HepG2 (cell line): ENCODE data around the gene APEX1. TPM values are rescaled to one million over a fixed set of nuclear protein-coding genes. Genes with fewer than 3 reads are reported as not detected.

Experiments used
- BCL6 ChIP-seq: IDR thresholded peaks from 2 replicates; pipeline ENCODE4 v1.6.1; 2016; ENCODE audit warnings: missing genetic modification reagents, missing compliant biosample characterization
- CEBPZ ChIP-seq: IDR thresholded peaks from 2 replicates; pipeline ENCODE4 v1.6.1; 2012; ENCODE audit warnings: low read length, improper control_type of control experiment
- GPN1 ChIP-seq: sonication (generic); formaldehyde crosslinking; IDR thresholded peaks from 2 replicates; pipeline ENCODE4 v1.5.1; 2020; ENCODE audit warnings: missing genetic modification reagents, borderline replicate concordance
- IRF1 ChIP-seq: sonication (generic); formaldehyde crosslinking; IDR thresholded peaks from 2 replicates; pipeline ENCODE4 v1.4.0; 2020; ENCODE audit warnings: low read depth, mild to moderate bottlenecking, missing genetic modification reagents
- KAT8 ChIP-seq: IDR thresholded peaks from 2 replicates; pipeline ENCODE4 v1.6.1; 2016; ENCODE audit warnings: missing genetic modification reagents, missing compliant biosample characterization
- NFKB2 ChIP-seq: sonication (generic); formaldehyde crosslinking; IDR thresholded peaks from 2 replicates; pipeline ENCODE4 v1.4.0; 2020; ENCODE audit warnings: missing genetic modification reagents, borderline replicate concordance
- NR2F1 ChIP-seq, 2 experiments: fragments of 450-650 bp in 1 of 2; formaldehyde crosslinking in 1 of 2; IDR thresholded peaks; 2 replicates each; pipeline versions ENCODE4 v1.5.0 to v1.6.1; 2016 to 2020; ENCODE audit warnings: mild to moderate bottlenecking in 1 of 2, missing compliant biosample characterization in 1 of 2, missing genetic modification reagents in 1 of 2, moderate library complexity in 1 of 2
- NR2F6 ChIP-seq, 2 experiments: IDR thresholded peaks; 2 replicates each; pipeline ENCODE4 v1.6.1; 2016; ENCODE audit warnings: antibody characterized with exemption in 1 of 2, mild to moderate bottlenecking in 1 of 2
- POGZ ChIP-seq: sonication (generic); formaldehyde crosslinking; IDR thresholded peaks from 2 replicates; pipeline ENCODE4 v1.4.0; 2020; ENCODE audit warnings: mild to moderate bottlenecking, missing genetic modification reagents
- RFXAP ChIP-seq: sonication (generic); formaldehyde crosslinking; IDR thresholded peaks from 2 replicates; pipeline ENCODE4 v1.4.0; 2020; ENCODE audit warnings: missing genetic modification reagents, borderline replicate concordance
- SOX13 ChIP-seq, 3 experiments: fragments of 450-650 bp in 1 of 3; sonication (generic) in 1 of 3; formaldehyde crosslinking in 1 of 3; IDR thresholded peaks in 2 of 3; conservative IDR thresholded peaks in 1 of 3; 2 replicates each; pipeline versions ENCODE4 v1.5.0 to v1.6.1; 2016 to 2020; ENCODE audit warnings: antibody characterized with exemption in 1 of 3, mild to moderate bottlenecking in 1 of 3, missing compliant biosample characterization in 1 of 3, missing genetic modification reagents in 1 of 3, moderate library complexity in 1 of 3
- SOX5 ChIP-seq: IDR thresholded peaks from 2 replicates; pipeline ENCODE4 v1.6.1; 2016; ENCODE audit warnings: borderline replicate concordance
- TEAD3 ChIP-seq: optimal IDR thresholded peaks from 2 replicates; pipeline ENCODE3; 2016; ENCODE audit warnings: borderline replicate concordance
- TMF1 ChIP-seq: sonication (generic); formaldehyde crosslinking; IDR thresholded peaks from 2 replicates; pipeline ENCODE4 v1.8.1; 2022; ENCODE audit warnings: low read depth, missing genetic modification reagents
- ZMYM3 ChIP-seq: sonication (generic); formaldehyde crosslinking; IDR thresholded peaks from 2 replicates; pipeline ENCODE4 v1.5.1; 2020; ENCODE audit warnings: mild to moderate bottlenecking, missing genetic modification reagents
- ZMYM4 ChIP-seq: sonication (generic); formaldehyde crosslinking; IDR thresholded peaks from 2 replicates; pipeline ENCODE4 v1.8.1; 2023; ENCODE audit warnings: mild to moderate bottlenecking, missing genetic modification reagents
- ZNF225 ChIP-seq: sonication (generic); formaldehyde crosslinking; IDR thresholded peaks from 2 replicates; pipeline ENCODE4 v1.4.0; 2020; ENCODE audit warnings: mild to moderate bottlenecking, missing genetic modification reagents
- ZNF3 ChIP-seq: IDR thresholded peaks from 2 replicates; pipeline ENCODE4 v1.7.0; 2017; ENCODE audit warnings: inconsistent platforms
- ZNF629 ChIP-seq: sonication (generic); formaldehyde crosslinking; conservative IDR thresholded peaks from 2 replicates; pipeline ENCODE4 v1.5.0; 2020; ENCODE audit warnings: missing genetic modification reagents
- ZNF772 ChIP-seq: sonication (generic); formaldehyde crosslinking; IDR thresholded peaks from 2 replicates; pipeline ENCODE4 v1.5.0; 2020; ENCODE audit warnings: mild to moderate bottlenecking, missing genetic modification reagents
- polyA plus RNA-seq, 8 experiments: library from polyadenylated mRNA; depleted of rRNA in 3 of 8; stranded (reverse) in 7 of 8; unstranded in 1 of 8; fragments of >200 nt; fragmentation: Illumina TruSeq in 4 of 8; extraction: Trizol in 4 of 8; gene quantifications; 2 replicates each; pipeline versions ENCODE4 v1.2.1 to v1.2.3, GENCODE V29; 2011 to 2016; ENCODE audit warnings: low read depth in 4 of 8, missing spikeins in 1 of 8, mixed read lengths in 1 of 8; ENCODE audit not compliant: insufficient read depth in 1 of 8
- total RNA-seq, 5 experiments: library from RNA; depleted of rRNA; stranded (reverse); fragments of >200 nt; fragmentation: Illumina TruSeq; extraction: Trizol; gene quantifications; 2 replicates each; pipeline ENCODE4 v1.2.3, GENCODE V29; 2016; ENCODE audit warnings: low read depth in 1 of 5
- TF ChIP-seq, protein P1 (sequence below): sonication (generic); formaldehyde crosslinking; IDR thresholded peaks from 2 replicates; pipeline ENCODE4 v1.8.0; 2022; ENCODE audit warnings: mild to moderate bottlenecking, missing genetic modification reagents, borderline replicate concordance
- TF ChIP-seq, protein P2 (sequence below): sonication (generic); formaldehyde crosslinking; IDR thresholded peaks from 2 replicates; pipeline ENCODE4 v1.5.0; 2020; ENCODE audit warnings: mild to moderate bottlenecking, missing genetic modification reagents, moderate library complexity

Gene APEX1
- total and polyA plus RNA-seq, 2 of the 13 experiments (the other 11 are each of a cell fraction or from before 2014, with no cell fraction given), result 171 to 405 TPM

- no peak for TF ChIP-seq CEBPZ
- TF ChIP-seq NFKB2, result no peak
- TF ChIP-seq IRF1, result no peak
- TF ChIP-seq SOX5 (CRISPR knock-in tag), result 0 out of 2 replicates have a peak, but pooled peaks have one; percentile 19
- no peak for TF ChIP-seq ZNF225
- peak; percentile 88 for TF ChIP-seq NR2F6 (IDR thresholded peaks at IDR 0.05)
- peak; percentile 76 for TF ChIP-seq NR2F6 (CRISPR knock-in tag; IDR thresholded peaks at IDR 0.05)
- TF ChIP-seq, protein P1, sequence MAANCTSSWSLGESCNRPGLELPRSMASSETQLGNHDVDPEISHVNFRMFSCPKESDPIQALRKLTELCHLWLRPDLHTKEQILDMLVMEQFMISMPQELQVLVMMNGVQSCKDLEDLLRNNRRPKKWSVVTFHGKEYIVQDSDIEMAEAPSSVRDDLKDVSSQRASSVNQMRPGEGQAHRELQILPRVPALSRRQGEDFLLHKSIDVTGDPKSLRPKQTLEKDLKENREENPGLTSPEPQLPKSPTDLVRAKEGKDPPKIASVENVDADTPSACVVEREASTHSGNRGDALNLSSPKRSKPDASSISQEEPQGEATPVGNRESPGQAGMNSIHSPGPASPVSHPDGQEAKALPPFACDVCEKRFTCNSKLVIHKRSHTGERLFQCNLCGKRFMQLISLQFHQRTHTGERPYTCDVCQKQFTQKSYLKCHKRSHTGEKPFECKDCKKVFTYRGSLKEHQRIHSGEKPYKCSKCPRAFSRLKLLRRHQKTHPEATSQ (CRISPR knock-in tag), result no peak
- TF ChIP-seq ZMYM4 (CRISPR knock-in tag), result no peak
- TF ChIP-seq RFXAP (CRISPR knock-in tag), result no peak
- TF ChIP-seq TEAD3 (CRISPR knock-in tag), result peak; percentile 39
- no peak for TF ChIP-seq KAT8
- no peak for TF ChIP-seq SOX13 (IDR thresholded peaks at IDR 0.05)
- peak in 1 of 2 experiments; percentile 46; a peak in 1 of 4 replicates for TF ChIP-seq SOX13 (CRISPR knock-in tag; conservative IDR thresholded peaks at IDR 0.05 in 1 of 2, IDR thresholded peaks at IDR 0.05 in 1 of 2)
- TF ChIP-seq ZNF629, result no peak
- peak in 1 of 2 experiments; percentile 31; a peak in 1 of 4 replicates for TF ChIP-seq NR2F1 (CRISPR knock-in tag; IDR thresholded peaks at IDR 0.05)
- TF ChIP-seq ZNF772 (CRISPR knock-in tag), result no peak
- TF ChIP-seq ZNF3 (CRISPR knock-in tag), result no peak
- peak; percentile 73 for TF ChIP-seq BCL6 (CRISPR knock-in tag)
- no peak for TF ChIP-seq POGZ
- TF ChIP-seq GPN1 (CRISPR knock-in tag), result no peak
- TF ChIP-seq TMF1 (CRISPR knock-in tag), result no peak
- TF ChIP-seq, protein P2, sequence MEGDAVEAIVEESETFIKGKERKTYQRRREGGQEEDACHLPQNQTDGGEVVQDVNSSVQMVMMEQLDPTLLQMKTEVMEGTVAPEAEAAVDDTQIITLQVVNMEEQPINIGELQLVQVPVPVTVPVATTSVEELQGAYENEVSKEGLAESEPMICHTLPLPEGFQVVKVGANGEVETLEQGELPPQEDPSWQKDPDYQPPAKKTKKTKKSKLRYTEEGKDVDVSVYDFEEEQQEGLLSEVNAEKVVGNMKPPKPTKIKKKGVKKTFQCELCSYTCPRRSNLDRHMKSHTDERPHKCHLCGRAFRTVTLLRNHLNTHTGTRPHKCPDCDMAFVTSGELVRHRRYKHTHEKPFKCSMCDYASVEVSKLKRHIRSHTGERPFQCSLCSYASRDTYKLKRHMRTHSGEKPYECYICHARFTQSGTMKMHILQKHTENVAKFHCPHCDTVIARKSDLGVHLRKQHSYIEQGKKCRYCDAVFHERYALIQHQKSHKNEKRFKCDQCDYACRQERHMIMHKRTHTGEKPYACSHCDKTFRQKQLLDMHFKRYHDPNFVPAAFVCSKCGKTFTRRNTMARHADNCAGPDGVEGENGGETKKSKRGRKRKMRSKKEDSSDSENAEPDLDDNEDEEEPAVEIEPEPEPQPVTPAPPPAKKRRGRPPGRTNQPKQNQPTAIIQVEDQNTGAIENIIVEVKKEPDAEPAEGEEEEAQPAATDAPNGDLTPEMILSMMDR (CRISPR knock-in tag), result no peak
- no peak for TF ChIP-seq ZMYM3 (CRISPR knock-in tag)
These were observed 34.3 kb downstream of the APEX1 start (continued) for GRCh38 chr14:20489093-20489994.
